Endodermal cell (in vitro differentiated cells): ENCODE measurements around the gene FAM83C. TPM values are rescaled to one million over a fixed set of nuclear protein-coding genes. Genes with fewer than 3 reads are reported as not detected.
A peak's percentile ranks its signal among the peaks of the same experiment; 100 is the strongest.

Experiments
- DNase-seq: peaks from one replicate; pipeline ENCODE4 v3.0.0-alpha.2; 2017
- H3K27ac ChIP-seq: 2 replicates; pipeline ENCODE4 v1.5.1; 2013; ENCODE audit warnings: mild to moderate bottlenecking, low read depth, low read length, moderate library complexity
- H3K27me3 ChIP-seq: 2 replicates; pipeline ENCODE4 v1.6.1; 2013; ENCODE audit warnings: mild to moderate bottlenecking, low read length, moderate library complexity; ENCODE audit not compliant: insufficient read depth, control insufficient read depth, poor library complexity, severe bottlenecking
- H3K36me3 ChIP-seq: 2 replicates; pipeline ENCODE4 v1.7.0; 2013; ENCODE audit warnings: mild to moderate bottlenecking, low read length, moderate library complexity; ENCODE audit not compliant: control insufficient read depth, insufficient read depth
- H3K4me1 ChIP-seq: one replicate; pipeline ENCODE4 v1.7.0; 2013; ENCODE audit warnings: low read length; ENCODE audit not compliant: control insufficient read depth, insufficient read depth
- H3K4me3 ChIP-seq: 2 replicates; pipeline ENCODE4 v1.5.1; 2013; ENCODE audit warnings: mild to moderate bottlenecking, low read length, moderate library complexity
- H3K9ac ChIP-seq: 2 replicates; pipeline ENCODE4 v1.6.1; 2013; ENCODE audit warnings: mild to moderate bottlenecking, low read length, moderate library complexity; ENCODE audit not compliant: poor library complexity, severe bottlenecking; ENCODE audit errors: extremely low read depth
- H3K9me3 ChIP-seq: 2 replicates; pipeline ENCODE4 v1.6.1; 2013; ENCODE audit warnings: mild to moderate bottlenecking, low read length, moderate library complexity; ENCODE audit not compliant: control insufficient read depth
- H3K27ac Mint-ChIP-seq: 2 replicates; pipeline ENCODE4 v1.8.0; 2020; ENCODE audit warnings: mixed read lengths
- H3K27me3 Mint-ChIP-seq: 2 replicates; pipeline ENCODE4 v1.8.0; 2021; ENCODE audit warnings: mild to moderate bottlenecking, mixed read lengths; ENCODE audit not compliant: insufficient read depth
- H3K36me3 Mint-ChIP-seq: 2 replicates; pipeline ENCODE4 v1.8.0; 2020; ENCODE audit warnings: low read depth, mixed read lengths
- H3K4me1 Mint-ChIP-seq: 2 replicates; pipeline ENCODE4 v1.8.0; 2020; ENCODE audit warnings: mixed read lengths
- H3K4me3 Mint-ChIP-seq: 2 replicates; pipeline ENCODE4 v1.8.0; 2020; ENCODE audit warnings: mild to moderate bottlenecking, moderate library complexity, mixed read lengths
- H3K9me3 Mint-ChIP-seq: 2 replicates; pipeline ENCODE4 v1.8.0; 2020; ENCODE audit warnings: mild to moderate bottlenecking, mixed read lengths
- WGBS, 2 experiments: methylation state at CpG; one replicate each; pipeline versions ENCODE4 v1.1.5 to v1.1.7; 2013; ENCODE audit warnings: missing lambda C conversion rate in 2 of 2, mixed read lengths in 1 of 2; ENCODE audit not compliant: insufficient coverage in 1 of 2, insufficient read length in 1 of 2; 5-methylcytosine and 5-hydroxymethylcytosine counted together
- total RNA-seq, 2 donors: library from RNA; stranded (reverse); fragmentation: NEBNext Ultra II Directional in 1 of 2; extraction: Animal tissue kit (Norgen Biotek cat#: 25700) in 1 of 2; gene quantifications; 2 replicates in 1 of 2; 3 replicates in 1 of 2; pipeline ENCODE4 v1.2.1, GENCODE V29; 2021
- TF ChIP-seq, protein P1 (sequence below): fragments of 200-600 bp; sonication (generic); conservative IDR thresholded peaks from 2 replicates; pipeline ENCODE4 v1.5.0; 2021; ENCODE audit warnings: antibody characterized with exemption, mild to moderate bottlenecking

FAM83C gene
- total RNA-seq, 2 donors from 2014 or later = not detected

DNA sequence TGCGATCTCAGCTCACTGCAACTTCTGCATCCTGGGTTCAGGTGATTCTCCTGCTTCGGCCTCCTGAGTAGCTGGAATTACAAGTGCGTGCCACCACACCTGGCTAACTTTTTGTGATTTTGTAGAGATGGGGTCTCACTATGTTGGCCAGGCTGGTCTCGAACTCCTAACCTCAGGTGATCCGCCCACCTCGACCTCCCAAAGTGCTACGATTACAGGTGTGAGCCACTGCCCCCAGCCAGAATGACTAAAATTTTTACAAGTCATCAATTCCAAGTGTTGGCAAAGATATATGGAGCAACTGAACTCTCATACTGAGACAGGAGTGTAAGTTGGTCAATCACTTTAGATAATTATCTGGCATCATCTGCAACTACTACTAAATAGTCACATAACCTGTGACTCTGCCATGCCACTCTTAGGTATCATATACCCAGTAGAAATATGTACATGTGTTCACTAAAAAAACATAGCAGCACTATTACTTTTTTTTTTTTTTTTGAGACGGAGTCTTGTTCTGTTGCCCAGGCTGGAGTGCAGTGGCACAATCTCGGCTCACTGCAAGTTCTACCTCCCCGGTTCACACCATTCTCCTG lies 10.6 kb downstream of the FAM83C start:
- H3K36me3 ChIP-seq = peaks cover 50% of the 10 kb centered on the region
- H3K27me3 Mint-ChIP-seq = no peaks in the 10 kb centered on the region
- no peak overlapping the region for H3K27ac ChIP-seq

DNA sequence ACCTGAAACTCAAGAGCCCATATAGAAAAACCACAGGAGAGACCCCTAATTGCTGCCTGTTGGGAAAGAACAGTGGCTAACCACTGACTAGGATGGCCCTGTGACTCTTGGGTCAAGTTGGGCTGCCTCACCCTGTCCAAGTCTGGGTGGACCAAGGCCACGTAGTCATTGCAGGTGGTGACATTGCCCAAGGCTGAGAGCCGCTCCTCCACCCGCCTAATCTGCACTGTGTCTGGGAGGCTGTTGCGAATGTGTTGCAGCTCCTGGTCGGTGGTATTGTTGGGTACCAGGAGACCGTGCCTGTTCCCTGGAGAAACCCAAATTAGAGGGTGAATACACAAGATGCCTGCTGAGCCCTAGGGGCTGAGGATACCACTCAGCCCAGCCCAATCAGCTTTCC lies 11.7 kb downstream of the FAM83C start:
- Histone ChIP-seq H3K9me3 (no peaks in the 10 kb centered on the region), H3K36me3 (peaks cover 58% of the 10 kb centered on the region), H3K9ac (no peak overlapping the region), H3K4me1 (peaks cover 8% of the 10 kb centered on the region), H3K27ac (no peak overlapping the region), H3K27me3 (no peaks in the 10 kb centered on the region), H3K4me3 (no peak overlapping the region)
- Mint-ChIP-seq H3K4me3 (no peak overlapping the region), H3K36me3 (peaks cover 55% of the 10 kb centered on the region), H3K4me1 (peaks cover 14% of the 10 kb centered on the region), H3K9me3 (no peaks in the 10 kb centered on the region), H3K27ac (peak overlapping the region; percentile 16), H3K27me3 (no peaks in the 10 kb centered on the region)
- TF ChIP-seq, protein P1, sequence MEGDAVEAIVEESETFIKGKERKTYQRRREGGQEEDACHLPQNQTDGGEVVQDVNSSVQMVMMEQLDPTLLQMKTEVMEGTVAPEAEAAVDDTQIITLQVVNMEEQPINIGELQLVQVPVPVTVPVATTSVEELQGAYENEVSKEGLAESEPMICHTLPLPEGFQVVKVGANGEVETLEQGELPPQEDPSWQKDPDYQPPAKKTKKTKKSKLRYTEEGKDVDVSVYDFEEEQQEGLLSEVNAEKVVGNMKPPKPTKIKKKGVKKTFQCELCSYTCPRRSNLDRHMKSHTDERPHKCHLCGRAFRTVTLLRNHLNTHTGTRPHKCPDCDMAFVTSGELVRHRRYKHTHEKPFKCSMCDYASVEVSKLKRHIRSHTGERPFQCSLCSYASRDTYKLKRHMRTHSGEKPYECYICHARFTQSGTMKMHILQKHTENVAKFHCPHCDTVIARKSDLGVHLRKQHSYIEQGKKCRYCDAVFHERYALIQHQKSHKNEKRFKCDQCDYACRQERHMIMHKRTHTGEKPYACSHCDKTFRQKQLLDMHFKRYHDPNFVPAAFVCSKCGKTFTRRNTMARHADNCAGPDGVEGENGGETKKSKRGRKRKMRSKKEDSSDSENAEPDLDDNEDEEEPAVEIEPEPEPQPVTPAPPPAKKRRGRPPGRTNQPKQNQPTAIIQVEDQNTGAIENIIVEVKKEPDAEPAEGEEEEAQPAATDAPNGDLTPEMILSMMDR = no peak
- DNase-seq = no peak
- WGBS, 2 experiments = 97 to 98% methylated on average over 6 of the region's 6 CpGs

More for the DNA sequence above, 10.6 kb downstream of the FAM83C start:
- WGBS, 2 experiments = 89 to 96% methylated on average over 7 to 10 of the region's 10 CpGs
- Histone ChIP-seq H3K9me3 (no peaks in the 10 kb centered on the region), H3K4me1 (peaks cover 9% of the 10 kb centered on the region), H3K9ac (no peak overlapping the region), H3K27me3 (no peaks in the 10 kb centered on the region), H3K4me3 (no peak overlapping the region)
- H3K27ac Mint-ChIP-seq = no peak overlapping the region
- peaks cover 21% of the 10 kb centered on the region for H3K4me1 Mint-ChIP-seq
- H3K4me3 Mint-ChIP-seq = no peak overlapping the region
- TF ChIP-seq, protein P1 = no peak
- H3K9me3 Mint-ChIP-seq = no peaks in the 10 kb centered on the region
- DNase-seq = no peak
- H3K36me3 Mint-ChIP-seq = peaks cover 50% of the 10 kb centered on the region

DNA sequence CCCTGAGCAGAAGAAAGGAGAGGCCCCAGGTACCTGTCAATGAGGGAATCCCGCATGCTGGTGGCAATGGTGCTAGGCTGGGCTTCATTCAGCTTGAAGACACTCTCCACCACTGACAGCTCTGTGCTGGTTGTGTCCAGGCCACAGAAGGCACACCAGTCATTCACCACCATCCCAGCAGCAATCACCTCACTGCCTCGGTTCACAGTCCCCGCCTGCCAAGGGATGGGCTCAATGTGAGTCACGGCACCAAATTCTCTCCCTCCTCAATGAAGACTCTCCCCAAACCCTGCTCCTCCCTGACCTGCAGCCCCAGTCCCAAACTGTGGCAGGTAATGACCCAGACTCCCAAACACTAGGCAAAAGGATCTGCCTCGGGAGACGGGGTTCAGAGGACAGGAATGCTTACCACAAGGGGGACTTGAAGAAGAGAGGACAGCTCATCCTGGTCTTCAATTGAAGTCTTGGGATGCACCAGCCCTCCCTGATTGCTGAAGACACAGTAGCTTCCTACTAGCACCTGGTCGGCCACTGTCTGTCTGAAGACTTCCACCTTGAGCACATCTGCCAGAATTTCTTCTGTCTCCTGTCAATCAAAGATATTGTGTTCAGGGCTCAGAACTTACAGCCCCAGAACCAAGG lies 12.6 kb downstream of the FAM83C start:
- H3K36me3 Mint-ChIP-seq = peaks cover 55% of the 10 kb centered on the region
- Histone ChIP-seq H3K27me3 (no peaks in the 10 kb centered on the region), H3K4me3 (no peak overlapping the region), H3K4me1 (peaks cover 5% of the 10 kb centered on the region), H3K36me3 (peaks cover 58% of the 10 kb centered on the region), H3K9ac (no peak overlapping the region), H3K9me3 (no peaks in the 10 kb centered on the region), H3K27ac (no peak overlapping the region)
- H3K27ac Mint-ChIP-seq = peak overlapping the region; percentile 90
- H3K9me3 Mint-ChIP-seq = no peaks in the 10 kb centered on the region
- no peak for DNase-seq
- H3K27me3 Mint-ChIP-seq = no peaks in the 10 kb centered on the region
- TF ChIP-seq, protein P1 = no peak
- peaks cover 8% of the 10 kb centered on the region for H3K4me1 Mint-ChIP-seq
- WGBS, 2 experiments = 98 to 100% methylated on average over 4 to 7 of the region's 7 CpGs
- H3K4me3 Mint-ChIP-seq = no peak overlapping the region
